Activated CD4-positive, alpha-beta memory T cell treated with anti-CD3 and anti-CD28 coated beads, Interleukin-2, amount 10 ng/mL, durations not matched to agents 7 days and 5 days (primary cell): ENCODE measurements around the gene GLIPR1L1. TPM values are rescaled to one million over a fixed set of nuclear protein-coding genes. Genes with fewer than 3 reads are reported as not detected.
"Not testable (repeated sequence)": the region's sequence is repeated elsewhere in the genome, so short reads cannot be mapped to it uniquely, and the experiment has no call there.

Experiments
- CTCF ChIA-PET: fragments of 350-600 bp; sonication (Branson Sonifier 250); formaldehyde crosslinking; loops from one replicate; lab custom pipeline; 2021; ENCODE audit warnings: antibody characterized with exemption, inconsistent platforms; lab: Charles Lee
- POLR2A ChIA-PET: fragments of 350-600 bp; sonication (Branson Sonifier 250); formaldehyde crosslinking; loops from one replicate; lab custom pipeline; 2021; ENCODE audit warnings: antibody characterized with exemption; lab: Charles Lee
- DNase-seq: peaks from one replicate; pipeline ENCODE4 v3.0.0-alpha.2; 2020
- H3K27ac Mint-ChIP-seq: one replicate; pipeline ENCODE4 v1.8.0; 2021; ENCODE audit warnings: mild to moderate bottlenecking, mixed read lengths
- H3K27me3 Mint-ChIP-seq: one replicate; pipeline ENCODE4 v1.8.0; 2021; ENCODE audit warnings: mixed read lengths
- H3K36me3 Mint-ChIP-seq: one replicate; pipeline ENCODE4 v1.8.0; 2021; ENCODE audit warnings: low read depth, mixed read lengths
- H3K4me1 Mint-ChIP-seq: one replicate; pipeline ENCODE4 v1.8.0; 2021; ENCODE audit warnings: mixed read lengths
- H3K4me3 Mint-ChIP-seq: one replicate; pipeline ENCODE4 v1.8.0; 2021; ENCODE audit warnings: mild to moderate bottlenecking, mixed read lengths
- H3K9me3 Mint-ChIP-seq: one replicate; pipeline ENCODE4 v1.8.0; 2021; ENCODE audit warnings: mixed read lengths
- total RNA-seq, 2 experiments: library from RNA; stranded (reverse); gene quantifications; one replicate each; pipeline ENCODE4 v1.2.3, GENCODE V29; 2021

Gene GLIPR1L1
- total RNA-seq, 2 experiments from 2014 or later, result not detected

DNA sequence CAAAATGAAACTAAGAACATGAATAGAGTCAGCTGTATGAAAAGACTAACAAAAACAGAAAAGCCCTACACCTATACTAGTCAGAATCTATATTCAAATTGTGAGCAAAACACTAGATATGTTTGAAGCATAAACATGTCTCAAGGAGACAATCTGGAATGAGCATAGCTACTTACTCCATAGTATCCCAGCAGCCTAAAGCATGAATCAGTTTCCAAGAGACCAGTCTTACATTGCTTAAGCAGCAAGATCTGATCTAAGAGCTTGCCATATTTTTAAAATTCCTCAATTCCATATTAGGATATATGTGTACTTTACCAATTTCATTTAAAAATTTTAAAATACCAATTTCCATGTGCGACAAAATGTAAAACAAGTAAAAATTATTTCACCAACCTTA lies 12.0 kb upstream of the GLIPR1L1 start:
- CTCF ChIA-PET, result interaction anchor here (0.8 kb wide), 1 partner anchor 26 kb away, joined by 3 read pairs; no protein-coding TSS in a partner anchor
- POLR2A ChIA-PET, result no interaction called here
- Mint-ChIP-seq H3K4me1 (no peaks in the 10 kb centered on the region), H3K4me3 (no peak overlapping the region), H3K27ac (no peak overlapping the region), H3K27me3 (peaks cover 12% of the 10 kb centered on the region), H3K36me3 (no peaks in the 10 kb centered on the region), H3K9me3 (no peaks in the 10 kb centered on the region)
- DNase-seq, result no peak

- ChIA-PET POLR2A (no interaction called here), CTCF (no interaction called here)
- peaks cover 14% of the 10 kb centered on the region for H3K27me3 Mint-ChIP-seq
- H3K4me1 Mint-ChIP-seq, result no peaks in the 10 kb centered on the region
- H3K4me3 Mint-ChIP-seq, result no peak overlapping the region
- H3K27ac Mint-ChIP-seq, result no peak overlapping the region
- no peaks in the 10 kb centered on the region for H3K9me3 Mint-ChIP-seq
- no peaks in the 10 kb centered on the region for H3K36me3 Mint-ChIP-seq
- DNase-seq, result no peak
Observed at GRCh38 chr12:75323663-75324062, 10.8 kb upstream of the GLIPR1L1 start.

DNA sequence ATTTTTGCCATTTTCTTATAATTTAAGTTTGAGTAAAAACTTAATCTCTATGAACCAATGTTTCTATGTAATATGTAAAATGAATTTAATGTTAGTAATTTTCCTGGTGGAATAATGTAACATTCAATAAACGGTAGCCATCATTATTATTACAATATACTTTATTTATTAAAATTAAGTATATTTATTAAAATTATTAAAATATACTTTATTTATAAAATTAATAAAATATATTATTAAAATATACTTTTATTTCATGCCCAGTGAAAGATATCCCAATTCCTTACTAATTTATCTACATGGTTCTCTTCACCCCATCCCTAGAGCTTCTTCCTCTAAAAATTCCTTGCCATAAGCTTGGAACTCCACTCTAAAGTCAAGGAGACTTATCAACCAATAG lies 6.8 kb upstream of the GLIPR1L1 start:
- H3K9me3 Mint-ChIP-seq, result no peaks in the 10 kb centered on the region
- peaks cover 8% of the 10 kb centered on the region for H3K4me1 Mint-ChIP-seq
- no peak overlapping the region for H3K4me3 Mint-ChIP-seq
- no peak overlapping the region for H3K27ac Mint-ChIP-seq
- ChIA-PET POLR2A (no interaction called here), CTCF (interaction anchor here (2.8 kb wide), 1 partner anchor 64 kb away, joined by 10 read pairs; the partner anchor contains the start of gene GLIPR1L2)
- no peak for DNase-seq
- H3K27me3 Mint-ChIP-seq, result peaks cover 17% of the 10 kb centered on the region
- H3K36me3 Mint-ChIP-seq, result no peaks in the 10 kb centered on the region

GRCh38 chr12:75329918-75330826 lies 4.3 kb upstream of the GLIPR1L1 start, which contains the start of gene CAPS2:
TSS of gene CAPS2 (minus strand) at chr12:75330324. CDS start at chr12:75326498, 3,826 bp downstream.
- Mint-ChIP-seq H3K9me3 (no peaks in the 10 kb centered on the region), H3K4me3 (peak within 1 kb of the TSS; percentile 66), H3K27ac (no peak within 1 kb of the TSS), H3K27me3 (peaks cover 26% of the 10 kb centered on the region), H3K4me1 (peaks cover 19% of the 10 kb centered on the region), H3K36me3 (no peaks in the 10 kb centered on the region)
- peak; percentile 68 for DNase-seq
- ChIA-PET POLR2A (interaction anchor here (1.1 kb wide), 1 partner anchor 181 kb away, joined by 3 read pairs; the partner anchor contains the start of gene KRR1), CTCF (interaction anchor here (1.0 to 2.8 kb wide), 3 partner anchors 9 to 155 kb away, joined by 4 to 10 read pairs (median 5); partner anchors contain the start of gene GLIPR1L2)

DNA sequence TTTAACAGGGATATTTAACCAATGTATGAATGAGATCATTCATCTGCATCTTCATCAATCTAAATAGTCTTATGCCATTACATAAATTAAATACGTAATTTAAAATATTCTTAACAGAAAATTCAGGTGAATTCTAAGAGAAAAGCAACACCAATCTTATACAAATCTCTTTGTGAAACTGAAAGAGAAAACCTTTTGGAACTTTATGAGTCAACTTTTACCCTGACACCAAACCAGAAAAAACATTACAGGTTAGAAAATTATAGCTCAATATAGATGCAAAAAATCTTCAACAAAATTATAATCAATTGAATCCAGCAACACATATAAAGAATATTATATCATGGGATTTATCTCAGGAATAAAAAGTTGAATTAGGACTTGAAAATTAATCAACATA lies 3.4 kb downstream of the GLIPR1L1 start:
- ChIA-PET CTCF (interaction anchor here (0.9 to 1.6 kb wide), 3 partner anchors 53 to 147 kb away, joined by 3 to 7 read pairs (median 6); no protein-coding TSS in a partner anchor), POLR2A (interaction anchor here (1.0 kb wide), 1 partner anchor 53 kb away, joined by 4 read pairs; the partner anchor contains the start of gene GLIPR1L2)
- H3K9me3 Mint-ChIP-seq, result no peaks in the 10 kb centered on the region
- no peak overlapping the region for H3K4me3 Mint-ChIP-seq
- no peaks in the 10 kb centered on the region for H3K36me3 Mint-ChIP-seq
- DNase-seq, result no peak
- H3K27ac Mint-ChIP-seq, result no peak overlapping the region
- H3K4me1 Mint-ChIP-seq, result peaks cover 25% of the 10 kb centered on the region
- H3K27me3 Mint-ChIP-seq, result peaks cover 34% of the 10 kb centered on the region

DNA sequence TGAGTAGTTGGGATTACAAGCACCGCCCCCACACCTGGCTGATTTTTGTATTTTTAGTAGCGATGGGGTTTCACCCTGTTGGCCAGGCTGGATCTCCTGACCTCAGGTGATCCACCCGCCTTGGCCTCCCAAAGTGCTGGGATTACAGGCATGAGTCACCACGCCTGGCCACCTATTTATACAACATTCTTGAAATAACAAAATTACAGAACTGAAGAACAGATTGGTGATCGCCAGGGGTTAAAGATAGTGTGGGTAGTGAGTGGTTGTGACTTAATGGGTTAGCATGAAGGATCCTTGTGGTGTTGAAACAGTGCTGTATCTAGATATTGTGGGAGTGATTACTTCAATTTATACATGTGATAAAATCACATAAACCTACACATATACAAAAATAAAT lies 7.4 kb downstream of the GLIPR1L1 start:
- CTCF ChIA-PET, result no interaction called here
- DNase-seq, result no peak
- Mint-ChIP-seq H3K4me1 (peaks cover 23% of the 10 kb centered on the region), H3K27ac (no peak overlapping the region), H3K9me3 (no peaks in the 10 kb centered on the region), H3K27me3 (peaks cover 25% of the 10 kb centered on the region), H3K4me3 (no peak overlapping the region), H3K36me3 (no peaks in the 10 kb centered on the region)
- POLR2A ChIA-PET, result no interaction called here

DNA sequence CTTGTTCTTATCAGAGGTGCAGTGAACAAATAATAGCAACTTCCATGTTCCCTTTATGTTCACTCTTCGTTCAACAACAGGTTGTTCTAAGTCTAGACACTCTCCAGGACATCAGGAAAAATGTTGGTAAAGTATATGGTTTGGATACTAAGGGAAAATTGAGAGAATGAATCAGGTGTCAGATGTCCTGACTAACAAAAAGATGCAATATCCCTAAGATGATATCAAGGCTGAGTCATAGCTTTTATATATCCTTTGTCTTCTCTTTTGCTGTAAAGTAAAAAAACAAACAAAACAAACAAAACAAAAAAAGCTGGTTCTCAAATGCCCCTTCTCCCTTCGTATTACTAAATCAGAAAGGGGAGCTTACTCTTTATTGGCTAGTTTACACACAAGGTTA lies 11.1 kb downstream of the GLIPR1L1 start:
- Mint-ChIP-seq H3K4me1 (peaks cover 9% of the 10 kb centered on the region), H3K36me3 (no peaks in the 10 kb centered on the region), H3K4me3 (no peak overlapping the region), H3K27ac (no peak overlapping the region), H3K9me3 (no peaks in the 10 kb centered on the region), H3K27me3 (peaks cover 11% of the 10 kb centered on the region)
- POLR2A ChIA-PET, result no interaction called here
- CTCF ChIA-PET, result no interaction called here
- no peak for DNase-seq

GRCh38 chr12:75346215-75346614 lies 11.7 kb downstream of the GLIPR1L1 start:
- H3K36me3 Mint-ChIP-seq, H3K9me3 Mint-ChIP-seq, H3K4me1 Mint-ChIP-seq, H3K4me3 Mint-ChIP-seq, H3K27me3 Mint-ChIP-seq, CTCF ChIA-PET, H3K27ac Mint-ChIP-seq, POLR2A ChIA-PET: not testable (repeated sequence)
- DNase-seq, result peak; percentile 34

DNA sequence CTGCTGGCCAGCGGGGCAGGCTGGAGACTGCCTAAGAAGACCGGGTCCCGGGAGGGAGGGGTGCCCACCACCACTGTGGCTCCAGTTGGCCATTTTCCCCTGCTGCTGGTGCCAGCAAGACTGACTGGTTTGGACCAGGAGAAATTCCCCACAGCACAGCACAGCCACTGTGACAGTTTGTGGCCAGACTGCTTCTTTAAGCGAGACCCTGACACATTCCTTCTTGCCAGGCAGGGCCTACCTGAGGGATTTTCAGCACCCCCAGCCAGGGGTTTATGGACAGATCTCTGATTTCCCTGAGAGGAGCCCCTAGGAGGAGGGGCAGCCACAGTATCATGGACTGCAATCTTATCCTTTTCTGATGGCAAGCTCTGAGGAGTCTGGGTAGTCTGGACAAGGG lies 15.5 kb downstream of the GLIPR1L1 start:
- H3K36me3 Mint-ChIP-seq, result peaks cover 9% of the 10 kb centered on the region

DNA sequence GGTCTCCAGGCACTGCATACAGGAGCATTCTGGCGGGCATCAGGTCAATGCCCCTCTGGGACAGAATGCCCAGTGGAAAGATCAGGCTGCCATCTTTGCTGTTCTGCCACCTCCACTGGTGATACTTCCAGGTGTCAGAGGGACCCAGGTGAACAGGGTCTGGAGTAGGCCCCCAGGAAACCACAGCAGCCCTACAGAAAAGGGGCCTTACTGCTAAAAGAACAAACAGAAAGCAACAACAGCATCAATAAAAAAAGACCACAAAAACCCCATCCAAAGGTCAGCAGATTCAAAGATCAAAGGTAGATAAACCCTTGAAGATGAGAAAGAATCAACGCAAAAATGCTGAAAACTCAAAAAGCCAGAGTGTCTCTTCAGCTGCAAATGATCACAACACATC lies 15.9 kb downstream of the GLIPR1L1 start:
- POLR2A ChIA-PET, result no interaction called here
- no peak overlapping the region for H3K27ac Mint-ChIP-seq
- no peak overlapping the region for H3K4me3 Mint-ChIP-seq
- peaks cover 14% of the 10 kb centered on the region for H3K9me3 Mint-ChIP-seq
- CTCF ChIA-PET, result interaction anchor here (1.1 to 1.2 kb wide), 2 partner anchors 16 to 41 kb away, joined by 3 read pairs; partner anchors contain the start of gene GLIPR1L1
- H3K36me3 Mint-ChIP-seq, result peaks cover 10% of the 10 kb centered on the region
- DNase-seq, result no peak
- H3K4me1 Mint-ChIP-seq, result peaks cover 9% of the 10 kb centered on the region
- peaks cover 1% of the 10 kb centered on the region for H3K27me3 Mint-ChIP-seq

More for the DNA sequence above, 15.5 kb downstream of the GLIPR1L1 start:
- Mint-ChIP-seq H3K9me3 (peaks cover 9% of the 10 kb centered on the region), H3K27me3 (peaks cover 2% of the 10 kb centered on the region), H3K4me1 (peaks cover 9% of the 10 kb centered on the region), H3K27ac (no peak overlapping the region), H3K4me3 (no peak overlapping the region)
- ChIA-PET POLR2A (no interaction called here), CTCF (no interaction called here)
- DNase-seq, result no peak

DNA sequence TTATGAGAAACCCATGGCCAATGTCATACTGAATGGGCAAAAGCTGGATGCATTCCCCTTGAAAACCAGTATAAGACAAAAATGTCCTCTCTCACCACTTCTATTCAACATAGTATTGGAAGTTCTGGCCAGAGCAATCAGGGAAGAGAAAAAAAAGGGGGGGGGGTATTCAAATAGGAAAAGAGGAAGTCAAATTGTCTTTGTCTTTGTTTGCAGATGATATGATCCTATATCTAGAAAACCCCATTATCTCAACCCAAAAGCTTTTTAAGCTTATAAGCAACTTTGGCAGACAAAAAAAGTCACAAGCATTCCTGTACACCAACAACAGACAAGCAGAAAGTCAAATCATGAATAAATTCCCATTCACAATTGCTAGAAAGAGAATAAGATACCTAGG lies 19.5 kb downstream of the GLIPR1L1 start:
- DNase-seq, result no peak
- CTCF ChIA-PET, result no interaction called here
- H3K27me3 Mint-ChIP-seq, result no peaks in the 10 kb centered on the region
- POLR2A ChIA-PET, result no interaction called here
- H3K36me3 Mint-ChIP-seq, result peaks cover 10% of the 10 kb centered on the region
- no peak overlapping the region for H3K4me3 Mint-ChIP-seq
- H3K4me1 Mint-ChIP-seq, result no peaks in the 10 kb centered on the region
- H3K9me3 Mint-ChIP-seq, result peaks cover 14% of the 10 kb centered on the region
- no peak overlapping the region for H3K27ac Mint-ChIP-seq

- Mint-ChIP-seq H3K9me3 (no peaks in the 10 kb centered on the region), H3K27ac (no peak overlapping the region), H3K36me3 (no peaks in the 10 kb centered on the region), H3K4me3 (no peak overlapping the region), H3K4me1 (peaks cover 4% of the 10 kb centered on the region), H3K27me3 (no peaks in the 10 kb centered on the region)
- no peak for DNase-seq
- ChIA-PET CTCF (no interaction called here), POLR2A (no interaction called here)
Observed at GRCh38 chr12:75360920-75361319, 26.4 kb downstream of the GLIPR1L1 start.

DNA sequence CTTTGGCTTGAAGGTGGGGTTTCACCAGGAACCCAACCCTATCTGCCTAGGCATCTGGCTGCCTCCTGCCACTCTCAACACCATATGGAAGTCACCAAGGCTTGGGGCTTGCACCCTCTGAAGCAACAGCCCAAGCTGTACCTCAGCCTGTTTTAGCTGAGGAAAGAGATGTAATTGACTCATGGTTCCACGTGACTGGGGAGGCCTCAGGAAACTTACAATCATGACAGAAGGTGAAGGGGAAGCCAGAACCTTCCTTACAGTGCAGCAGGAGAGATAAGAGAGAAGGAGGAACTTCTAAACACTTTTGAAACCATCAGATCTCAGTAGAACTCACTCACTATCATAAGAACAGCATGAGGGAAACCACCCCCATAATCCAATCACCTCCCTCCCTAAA lies 26.9 kb downstream of the GLIPR1L1 start:
- Mint-ChIP-seq H3K4me1 (peaks cover 5% of the 10 kb centered on the region), H3K36me3 (no peaks in the 10 kb centered on the region), H3K4me3 (no peak overlapping the region), H3K27me3 (no peaks in the 10 kb centered on the region), H3K9me3 (no peaks in the 10 kb centered on the region), H3K27ac (no peak overlapping the region)
- CTCF ChIA-PET, result no interaction called here
- DNase-seq, result no peak
- POLR2A ChIA-PET, result no interaction called here
